C1 segment of cervical spinal cord (tissue), 14 donors: ENCODE results near the gene MYOD1.
A peak's percentile ranks its signal among the peaks of the same experiment; 100 is the strongest.

Experiments
- DNase-seq, 14 donors: peaks; one replicate each; lab custom pipeline; 2025; lab: John Stamatoyannopoulos, UW

MYOD1 gene

DNA sequence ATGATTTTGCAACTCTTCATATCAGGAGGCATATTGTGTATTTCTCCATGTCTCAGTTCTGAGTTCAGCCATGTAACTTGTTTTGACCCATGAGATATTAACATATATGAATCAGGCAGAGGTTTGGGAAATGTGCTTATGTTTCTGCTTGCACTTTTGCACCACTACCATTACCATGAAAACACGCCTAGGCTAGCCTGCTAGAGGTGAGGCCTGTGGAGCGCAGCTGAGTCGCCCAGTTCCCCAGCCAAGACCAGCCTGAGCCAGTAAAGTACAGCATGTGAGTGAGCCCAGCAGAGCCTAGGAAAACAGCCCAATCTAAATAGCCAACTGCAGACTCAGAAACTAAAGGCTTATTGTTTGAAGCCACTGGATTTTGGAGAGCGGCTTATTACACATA is 18.4 kb upstream of the MYOD1 start:
- no peak for DNase-seq

DNA sequence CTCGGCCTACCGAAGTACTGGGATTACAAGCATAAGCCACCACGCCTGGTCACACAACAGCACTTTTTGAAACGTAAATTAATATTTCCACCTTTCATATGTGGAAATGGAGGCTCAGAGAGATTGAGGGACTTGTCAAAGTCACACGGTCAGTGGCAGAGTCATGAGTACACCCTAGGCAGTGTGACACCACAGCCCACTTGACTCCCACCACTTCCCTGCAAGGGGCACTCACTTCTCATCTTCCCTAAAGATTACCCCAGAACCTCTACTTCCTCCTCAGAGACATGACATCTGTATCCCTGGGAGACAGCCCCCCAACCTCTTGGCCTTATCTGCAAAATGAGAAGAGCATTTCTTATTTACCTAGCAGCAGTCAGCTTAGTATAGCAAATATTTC is 16.5 kb upstream of the MYOD1 start:
- no peak for DNase-seq

DNA sequence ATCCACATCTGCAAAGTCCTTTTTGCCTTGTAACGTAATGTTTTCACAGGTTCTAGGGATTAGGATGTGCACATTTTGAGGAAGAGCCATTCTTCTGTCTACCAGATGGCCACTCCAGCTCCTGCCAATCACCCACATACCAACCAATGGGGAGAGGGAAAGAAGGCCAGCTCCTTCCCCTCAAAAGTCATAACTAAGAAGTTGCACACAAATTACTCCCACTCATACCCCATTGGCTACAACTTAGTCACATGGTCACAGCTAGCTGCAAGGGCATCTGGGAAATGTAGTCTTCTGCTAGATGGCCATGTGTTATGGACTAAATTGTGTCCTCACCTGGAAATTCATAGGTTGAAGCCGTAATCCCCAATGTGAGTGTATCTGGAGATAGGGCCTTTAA is 15.4 kb upstream of the MYOD1 start:
- DNase-seq = no peak

DNA sequence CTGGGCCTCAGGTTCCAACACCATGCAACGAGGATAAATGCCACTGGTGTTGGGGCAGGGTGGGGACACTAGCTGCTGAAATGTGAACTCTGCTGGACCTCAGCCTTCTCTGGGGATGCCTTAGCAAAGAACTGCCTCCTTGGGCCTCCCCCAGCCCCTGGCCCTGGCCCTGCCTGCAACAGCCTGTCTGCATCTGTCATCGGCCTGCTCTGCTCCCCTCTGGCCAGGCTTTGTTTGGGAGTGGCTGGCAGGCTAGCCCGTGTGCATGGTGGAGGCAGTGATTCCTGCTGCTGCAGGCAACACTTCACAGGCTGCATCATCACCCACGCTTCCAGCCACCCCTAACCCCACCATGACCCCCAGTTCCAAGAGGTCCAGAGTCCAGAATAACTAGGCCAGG is 11.5 kb upstream of the MYOD1 start:
- no peak for DNase-seq

DNA sequence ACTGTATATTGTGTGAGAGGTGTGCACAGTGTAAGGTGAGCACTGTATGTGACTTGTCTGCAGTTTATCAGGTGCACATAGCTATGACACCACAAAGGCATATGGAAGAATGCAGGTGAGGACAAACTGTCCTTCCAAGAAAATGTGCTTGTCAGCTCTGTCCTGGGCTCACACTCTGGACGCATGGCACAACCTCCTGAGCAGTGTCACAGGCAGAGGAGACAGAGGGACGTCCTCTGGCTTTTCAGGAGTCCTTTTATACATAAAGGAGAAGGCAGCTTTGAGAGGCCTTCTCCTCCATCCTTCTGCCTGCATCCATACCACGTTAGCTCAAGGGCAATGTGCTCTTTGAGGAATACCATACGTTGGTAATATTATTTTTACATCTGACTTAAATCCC is 7.5 kb upstream of the MYOD1 start:
- no peak for DNase-seq

DNA sequence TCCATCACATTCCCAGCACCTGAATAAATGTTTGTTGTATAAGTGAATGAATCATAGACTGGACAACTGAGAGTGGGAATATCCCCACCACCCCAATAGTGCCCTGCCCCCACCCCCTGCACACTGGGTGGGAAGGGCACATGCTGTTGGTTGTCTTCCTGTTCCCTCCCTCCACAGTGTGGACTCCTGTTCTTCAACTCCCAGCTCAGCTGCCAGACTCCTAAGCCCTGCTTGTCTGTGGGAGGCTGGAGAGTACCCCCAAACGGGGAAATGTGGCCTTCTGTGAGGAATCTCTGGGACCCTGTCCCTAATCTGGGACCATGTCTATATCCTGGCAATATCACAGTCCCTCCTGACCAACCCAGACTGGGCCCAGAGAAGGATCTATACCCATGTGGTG is 5.5 kb upstream of the MYOD1 start:
- DNase-seq = no peak

DNA sequence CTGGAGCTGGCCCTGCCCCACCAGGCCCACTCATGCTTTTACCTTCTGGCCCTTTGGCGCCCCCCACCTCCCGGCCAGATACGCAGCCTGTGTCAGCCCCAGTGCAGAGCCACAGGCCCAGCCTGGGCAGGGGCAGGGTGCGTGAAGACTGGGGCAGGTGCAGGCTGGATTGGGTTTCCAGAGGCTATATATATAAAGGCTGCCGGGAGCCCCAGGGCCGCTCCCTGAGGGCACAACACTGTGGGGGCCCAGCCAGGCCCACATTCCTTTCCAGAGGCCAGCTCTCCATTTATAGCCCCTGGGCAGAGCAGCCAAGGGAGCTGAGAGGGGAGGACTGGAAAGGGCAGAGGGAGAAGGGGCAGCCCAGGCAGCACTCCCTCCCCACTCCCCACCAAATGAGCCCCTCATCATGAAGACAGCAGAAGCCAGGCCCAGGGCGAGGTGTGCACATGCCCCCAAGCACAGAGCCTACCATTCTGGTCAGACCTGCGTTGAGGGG is 5.0 kb upstream of the MYOD1 start:
- DNase-seq = no peak

DNA sequence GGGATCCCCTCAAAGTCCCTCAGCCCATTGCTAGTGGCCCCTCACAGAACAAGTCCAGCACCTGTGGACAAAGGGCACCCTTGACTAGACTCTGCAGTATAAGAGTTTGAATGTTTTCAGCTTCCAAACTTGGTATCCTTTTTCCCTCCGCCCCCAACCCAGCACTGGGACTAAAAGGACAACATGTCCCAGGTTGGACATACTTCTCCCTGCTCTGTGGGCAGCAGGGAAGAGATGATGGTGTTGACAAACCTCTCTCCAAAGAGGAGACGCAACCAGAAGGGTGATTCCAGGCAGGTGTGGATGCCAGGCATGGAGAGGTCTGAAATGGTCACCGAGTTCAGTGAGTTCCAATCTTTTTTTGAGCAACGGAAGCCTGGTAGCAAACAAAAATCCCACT is 4.5 kb upstream of the MYOD1 start:
- no peak for DNase-seq

DNA sequence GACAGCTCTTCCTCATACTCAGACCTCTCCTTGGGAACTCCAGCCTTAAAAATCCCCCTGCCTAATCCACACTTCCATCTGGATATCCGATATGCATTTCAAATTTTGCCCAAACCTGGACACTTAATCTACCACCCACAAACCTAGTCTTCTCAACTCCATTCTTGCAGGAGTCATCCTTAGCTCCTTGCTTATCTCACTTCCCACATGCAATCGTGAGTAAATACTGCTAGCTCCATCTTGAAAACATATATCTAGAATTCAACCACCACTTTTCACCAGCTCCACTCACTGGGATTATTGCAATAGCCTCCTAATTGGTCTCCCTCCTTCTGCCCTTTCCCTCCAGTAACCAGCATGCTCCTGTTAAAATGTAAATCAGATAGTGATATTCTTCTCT is 2.6 kb upstream of the MYOD1 start:
- DNase-seq = no peak

DNA sequence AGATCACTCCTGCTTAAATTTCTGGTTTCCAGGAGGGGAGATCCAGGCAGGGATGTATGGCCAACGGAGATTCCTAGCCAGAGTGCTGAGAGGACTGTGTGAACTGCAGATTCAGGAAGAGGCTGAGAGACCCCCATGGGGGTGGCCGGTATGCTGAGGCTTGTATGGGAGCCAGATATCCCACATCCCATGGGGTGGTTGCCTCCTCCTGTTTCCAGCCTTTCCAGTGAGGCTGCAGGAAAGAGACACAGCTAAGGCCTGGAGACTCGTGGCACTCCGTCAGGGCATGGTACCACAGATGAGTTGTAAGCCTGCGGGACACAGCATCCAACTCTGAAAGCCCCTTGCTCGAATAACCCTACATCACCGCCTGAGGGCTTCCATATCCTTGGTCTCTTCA is 1.4 kb upstream of the MYOD1 start:
- no peak for DNase-seq

DNA sequence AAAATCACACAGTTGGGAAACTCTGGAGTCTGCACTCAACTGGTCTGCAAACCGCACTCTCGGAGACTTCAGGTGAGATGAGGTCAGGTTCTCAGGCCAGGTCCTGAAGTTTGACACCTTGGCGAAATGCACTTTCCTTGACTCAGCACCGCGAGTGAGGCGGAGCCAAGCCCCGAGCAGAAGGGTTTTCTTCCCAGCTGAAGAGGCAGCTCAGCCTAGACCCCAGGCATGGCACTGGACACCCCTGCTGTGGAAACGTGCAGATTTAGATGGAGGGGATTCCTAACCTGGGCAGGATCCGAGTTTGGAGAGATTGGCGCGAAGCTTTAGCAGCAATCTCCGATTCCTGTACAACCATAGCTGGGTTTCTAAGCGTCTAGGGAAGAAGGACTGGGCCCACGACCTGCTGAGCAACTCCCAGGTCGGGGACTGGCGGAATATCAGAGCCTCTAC is 835 bp upstream of the MYOD1 start:
- no peak for DNase-seq

DNA sequence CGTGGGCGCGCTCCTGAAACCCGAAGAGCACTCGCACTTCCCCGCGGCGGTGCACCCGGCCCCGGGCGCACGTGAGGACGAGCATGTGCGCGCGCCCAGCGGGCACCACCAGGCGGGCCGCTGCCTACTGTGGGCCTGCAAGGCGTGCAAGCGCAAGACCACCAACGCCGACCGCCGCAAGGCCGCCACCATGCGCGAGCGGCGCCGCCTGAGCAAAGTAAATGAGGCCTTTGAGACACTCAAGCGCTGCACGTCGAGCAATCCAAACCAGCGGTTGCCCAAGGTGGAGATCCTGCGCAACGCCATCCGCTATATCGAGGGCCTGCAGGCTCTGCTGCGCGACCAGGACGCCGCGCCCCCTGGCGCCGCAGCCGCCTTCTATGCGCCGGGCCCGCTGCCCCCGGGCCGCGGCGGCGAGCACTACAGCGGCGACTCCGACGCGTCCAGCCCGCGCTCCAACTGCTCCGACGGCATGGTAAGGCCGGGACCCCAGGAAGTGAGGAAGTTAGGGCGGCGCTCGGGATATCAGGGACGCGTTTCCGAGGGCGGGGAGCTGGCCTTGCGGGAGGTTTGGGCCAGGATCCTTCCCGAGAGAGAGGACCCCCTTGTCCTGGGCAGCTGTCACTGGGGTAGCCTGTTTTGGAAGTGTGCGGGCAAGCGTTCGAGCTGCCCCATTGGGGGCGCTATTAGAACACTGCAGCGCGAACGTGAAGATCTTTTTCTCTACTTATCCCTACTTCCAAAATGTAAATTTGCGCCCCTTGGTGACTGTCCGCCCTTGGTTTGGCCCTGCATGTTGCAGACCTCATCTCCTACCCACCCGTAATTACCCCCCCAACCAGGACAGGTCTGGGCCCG is 796 bp downstream of the MYOD1 start:
- no peak for DNase-seq

DNA sequence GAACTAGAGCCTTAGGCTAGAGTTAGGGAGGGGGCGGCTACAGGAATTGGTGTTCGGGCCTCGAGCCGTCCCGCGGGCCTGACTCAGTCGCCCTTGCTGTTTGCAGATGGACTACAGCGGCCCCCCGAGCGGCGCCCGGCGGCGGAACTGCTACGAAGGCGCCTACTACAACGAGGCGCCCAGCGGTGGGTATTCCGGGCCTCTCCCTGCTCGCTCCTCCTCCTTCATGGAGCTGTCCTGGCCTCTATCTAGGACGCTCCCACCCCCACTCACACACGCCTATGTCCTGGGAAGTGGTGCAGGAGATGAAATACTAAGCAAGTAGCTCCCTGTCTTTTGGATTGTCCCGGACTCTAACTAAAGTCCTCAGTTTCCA is 1.4 kb downstream of the MYOD1 start:
- no peak for DNase-seq

DNA sequence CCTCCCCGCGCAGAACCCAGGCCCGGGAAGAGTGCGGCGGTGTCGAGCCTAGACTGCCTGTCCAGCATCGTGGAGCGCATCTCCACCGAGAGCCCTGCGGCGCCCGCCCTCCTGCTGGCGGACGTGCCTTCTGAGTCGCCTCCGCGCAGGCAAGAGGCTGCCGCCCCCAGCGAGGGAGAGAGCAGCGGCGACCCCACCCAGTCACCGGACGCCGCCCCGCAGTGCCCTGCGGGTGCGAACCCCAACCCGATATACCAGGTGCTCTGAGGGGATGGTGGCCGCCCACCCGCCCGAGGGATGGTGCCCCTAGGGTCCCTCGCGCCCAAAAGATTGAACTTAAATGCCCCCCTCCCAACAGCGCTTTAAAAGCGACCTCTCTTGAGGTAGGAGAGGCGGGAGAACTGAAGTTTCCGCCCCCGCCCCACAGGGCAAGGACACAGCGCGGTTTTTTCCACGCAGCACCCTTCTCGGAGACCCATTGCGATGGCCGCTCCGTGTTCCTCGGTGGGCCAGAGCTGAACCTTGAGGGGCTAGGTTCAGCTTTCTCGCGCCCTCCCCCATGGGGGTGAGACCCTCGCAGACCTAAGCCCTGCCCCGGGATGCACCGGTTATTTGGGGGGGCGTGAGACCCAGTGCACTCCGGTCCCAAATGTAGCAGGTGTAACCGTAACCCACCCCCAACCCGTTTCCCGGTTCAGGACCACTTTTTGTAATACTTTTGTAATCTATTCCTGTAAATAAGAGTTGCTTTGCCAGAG is 2.0 kb downstream of the MYOD1 start:
- DNase-seq = no peak

DNA sequence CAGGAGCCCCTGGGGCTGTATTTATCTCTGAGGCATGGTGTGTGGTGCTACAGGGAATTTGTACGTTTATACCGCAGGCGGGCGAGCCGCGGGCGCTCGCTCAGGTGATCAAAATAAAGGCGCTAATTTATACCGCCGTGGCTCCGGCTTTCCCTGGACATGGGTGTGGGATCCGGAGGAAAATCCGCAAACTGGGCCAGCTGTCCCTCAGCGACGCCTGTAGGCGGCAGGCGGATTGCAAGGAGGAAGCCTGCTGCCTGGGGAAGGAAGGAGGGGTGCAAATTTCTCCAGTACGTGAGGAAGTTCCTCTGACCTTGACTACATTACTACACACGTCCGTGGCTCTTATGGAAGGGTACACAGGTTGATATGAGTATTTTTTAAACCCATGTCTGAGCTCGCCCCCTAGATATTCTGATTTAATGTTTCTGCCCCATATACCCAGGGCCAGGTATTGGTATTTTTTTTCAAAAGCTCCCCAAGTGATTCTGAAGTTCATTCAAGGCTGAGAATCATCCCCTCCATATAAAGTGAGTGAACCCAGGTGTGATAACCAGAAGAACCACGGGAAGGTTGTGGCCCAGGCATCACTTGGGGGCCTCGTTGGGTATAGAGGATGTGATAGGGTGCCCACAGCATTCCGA is 2.8 kb downstream of the MYOD1 start:
- DNase-seq = no peak

DNA sequence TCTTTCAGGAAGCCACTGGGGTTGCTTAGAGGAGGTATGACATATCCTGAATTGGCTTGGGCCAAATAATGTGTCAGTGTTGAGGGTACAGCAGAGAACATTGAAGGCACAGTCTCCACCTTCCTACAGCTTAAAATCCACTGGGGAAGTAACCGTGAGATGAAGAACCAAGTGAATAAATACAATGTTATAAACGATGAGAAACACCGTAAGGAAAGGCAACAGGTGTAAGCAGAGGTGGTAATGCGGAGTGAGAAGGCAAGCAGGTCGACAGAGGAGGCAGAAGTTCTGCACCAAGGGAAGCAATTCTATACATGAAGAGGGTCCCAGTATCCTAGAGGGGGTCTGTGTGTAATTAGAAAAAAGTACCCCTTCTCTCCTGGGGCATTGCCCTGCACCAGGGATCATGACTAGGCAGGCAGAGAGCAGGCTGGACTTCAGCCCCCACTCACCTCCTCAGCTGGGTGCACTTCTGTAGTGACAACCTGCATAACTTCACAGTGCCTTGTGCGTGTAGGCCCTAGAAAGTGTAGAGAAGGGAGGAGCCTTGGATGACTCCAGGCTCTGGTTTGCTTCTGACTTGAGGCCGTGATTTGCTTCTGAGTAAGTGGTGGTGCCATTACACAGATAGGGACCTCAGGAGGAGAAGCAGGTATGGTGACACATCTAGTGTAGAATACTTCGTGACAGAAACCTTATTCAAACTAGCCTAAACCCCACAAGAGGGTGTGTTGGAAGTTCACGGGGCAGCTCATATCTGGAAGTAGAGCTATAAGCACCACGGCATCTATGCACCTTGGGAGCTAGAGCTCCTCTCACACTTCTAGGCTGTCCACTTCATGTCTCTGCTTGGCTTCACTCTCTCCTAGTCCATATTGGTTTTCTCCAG is 4.9 kb downstream of the MYOD1 start:
- no peak for DNase-seq

DNA sequence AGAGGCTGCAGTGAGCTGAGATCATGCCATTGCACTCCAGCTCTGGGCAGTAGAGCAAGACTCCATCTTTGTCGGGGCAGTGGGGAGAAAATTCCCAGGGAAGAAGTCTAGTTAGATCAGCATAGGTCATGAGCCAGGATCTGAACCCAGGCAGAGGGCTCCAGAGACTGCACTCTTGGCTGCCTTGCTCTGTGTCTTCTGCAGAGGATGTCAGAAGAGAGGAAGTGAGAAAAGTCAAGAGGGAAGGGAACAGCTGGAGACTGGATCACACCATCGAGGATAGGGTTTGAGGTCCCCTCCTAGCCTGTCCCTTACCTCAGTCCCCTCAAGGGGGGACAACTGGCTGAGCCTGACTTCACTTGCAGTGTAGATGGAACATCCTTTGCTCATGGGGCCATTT is 5.8 kb downstream of the MYOD1 start:
- DNase-seq = no peak

DNA sequence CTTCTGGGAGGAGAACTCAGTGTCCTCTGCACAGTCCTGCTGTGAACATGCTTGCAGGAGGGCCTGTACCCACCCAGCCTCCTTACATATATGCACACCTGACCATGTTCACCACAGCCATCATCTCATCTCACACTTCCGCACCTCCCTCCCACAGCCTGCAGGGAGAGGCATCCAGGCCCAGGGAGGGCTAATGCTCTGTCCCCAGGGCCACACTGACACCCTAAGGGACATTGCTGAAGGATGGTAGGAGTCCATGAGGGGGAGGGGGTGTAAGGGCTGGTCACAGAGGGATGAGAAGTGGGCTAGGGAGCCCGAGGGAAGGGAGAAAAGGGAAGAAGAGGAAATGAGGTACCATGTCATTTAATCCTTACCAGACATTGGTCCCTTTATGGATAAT is 10.8 kb downstream of the MYOD1 start:
- DNase-seq = no peak

DNA sequence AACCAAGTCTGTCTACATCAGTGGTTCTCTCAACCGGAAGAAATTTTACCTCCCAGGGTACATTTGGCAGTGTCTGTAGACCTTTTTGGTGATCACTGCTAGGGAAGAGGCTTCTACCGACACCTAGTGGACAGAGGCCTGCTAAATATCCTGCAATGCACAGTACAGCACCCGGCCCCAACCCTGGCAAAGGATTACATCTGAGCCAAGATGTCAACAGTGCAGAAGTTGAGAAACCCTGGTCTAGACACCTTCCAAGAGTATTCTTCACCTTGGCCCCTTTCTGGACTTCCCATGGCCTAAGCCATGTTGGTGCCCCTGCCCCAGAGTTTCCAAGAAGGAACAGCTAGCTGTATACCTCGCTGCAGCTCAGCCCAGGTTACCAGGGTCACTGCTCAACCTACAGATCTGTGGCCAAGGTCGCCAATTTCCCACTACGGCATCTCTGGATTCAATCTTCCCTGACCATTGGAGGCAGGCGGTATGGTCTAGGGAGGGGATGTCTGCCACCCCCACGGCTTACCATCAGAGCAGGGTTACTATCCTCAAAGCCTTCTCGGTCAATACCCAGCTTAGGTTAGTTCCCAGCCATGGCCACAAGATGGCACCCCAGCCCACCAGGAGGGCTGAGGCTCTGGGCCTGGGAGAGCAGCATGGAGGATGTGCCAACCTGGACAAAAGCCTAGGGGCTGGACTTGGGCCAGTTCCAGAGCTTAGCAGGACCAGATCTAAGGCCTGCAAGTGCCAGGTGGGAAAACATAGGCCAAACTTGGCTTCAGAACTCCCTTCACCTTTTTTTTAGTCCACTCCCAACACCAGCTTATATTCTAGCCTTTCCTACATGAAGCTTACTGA is 11.5 kb downstream of the MYOD1 start:
- peak; percentile 31 to 98 (median 72) for DNase-seq

DNA sequence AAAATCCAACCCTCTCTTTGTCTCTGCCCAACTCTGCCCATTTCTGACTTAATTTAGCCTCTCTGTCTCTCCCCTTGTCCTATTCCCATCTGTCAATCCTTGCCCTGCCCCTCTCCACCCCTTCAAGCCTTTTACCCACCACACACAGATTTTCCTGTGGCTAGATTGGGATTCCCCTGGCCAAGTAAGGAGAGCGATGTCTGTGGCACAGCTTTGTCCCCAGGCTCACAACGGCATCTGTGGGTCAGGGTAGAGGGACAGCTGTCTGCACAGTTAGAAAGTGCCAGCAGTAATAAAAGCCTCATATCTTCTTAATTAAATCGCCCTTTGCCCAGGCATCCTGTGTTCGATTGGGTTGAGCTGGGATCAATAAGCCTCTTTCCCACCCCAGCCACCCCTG is 13.9 kb downstream of the MYOD1 start:
- DNase-seq = no peak
